Gastrocnemius medialis (tissue), 4 donors: Measurements from ENCODE around the gene SPEN.

Source experiments
- POLR2A ChIP-seq, 2 donors: fragments of 450-650 bp; IDR thresholded peaks; one replicate each; pipeline ENCODE4 v1.6.1; 2017; ENCODE audit warnings: antibody characterized with exemption in 2 of 2, mild to moderate bottlenecking in 2 of 2, moderate library complexity in 2 of 2
- TF ChIP-seq, protein P1 (sequence below), 5 experiments: fragments of 450-650 bp in 3 of 5; fragments of 200-600 bp in 2 of 5; sonication (generic) in 2 of 5; IDR thresholded peaks in 4 of 5; conservative IDR thresholded peaks in 1 of 5; 1 replicate in 4 of 5; 2 replicates in 1 of 5; pipeline ENCODE4 v1.5.1; 2016 to 2019; ENCODE audit warnings: antibody characterized with exemption in 5 of 5, mild to moderate bottlenecking in 3 of 5, moderate library complexity in 3 of 5

- no peak for TF ChIP-seq POLR2A (IDR thresholded peaks at IDR 0.05)
- TF ChIP-seq, protein P1, sequence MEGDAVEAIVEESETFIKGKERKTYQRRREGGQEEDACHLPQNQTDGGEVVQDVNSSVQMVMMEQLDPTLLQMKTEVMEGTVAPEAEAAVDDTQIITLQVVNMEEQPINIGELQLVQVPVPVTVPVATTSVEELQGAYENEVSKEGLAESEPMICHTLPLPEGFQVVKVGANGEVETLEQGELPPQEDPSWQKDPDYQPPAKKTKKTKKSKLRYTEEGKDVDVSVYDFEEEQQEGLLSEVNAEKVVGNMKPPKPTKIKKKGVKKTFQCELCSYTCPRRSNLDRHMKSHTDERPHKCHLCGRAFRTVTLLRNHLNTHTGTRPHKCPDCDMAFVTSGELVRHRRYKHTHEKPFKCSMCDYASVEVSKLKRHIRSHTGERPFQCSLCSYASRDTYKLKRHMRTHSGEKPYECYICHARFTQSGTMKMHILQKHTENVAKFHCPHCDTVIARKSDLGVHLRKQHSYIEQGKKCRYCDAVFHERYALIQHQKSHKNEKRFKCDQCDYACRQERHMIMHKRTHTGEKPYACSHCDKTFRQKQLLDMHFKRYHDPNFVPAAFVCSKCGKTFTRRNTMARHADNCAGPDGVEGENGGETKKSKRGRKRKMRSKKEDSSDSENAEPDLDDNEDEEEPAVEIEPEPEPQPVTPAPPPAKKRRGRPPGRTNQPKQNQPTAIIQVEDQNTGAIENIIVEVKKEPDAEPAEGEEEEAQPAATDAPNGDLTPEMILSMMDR (IDR thresholded peaks at IDR 0.05 in 4 of 5, conservative IDR thresholded peaks at IDR 0.05 in 1 of 5): no peak
These were observed 10.5 kb upstream of the SPEN start for GRCh38 chr1:15836772-15837669.
